Spleen (tissue), 7 donors: ENCODE data around the gene GATA3.

ENCODE experiments used
- POLR2A ChIP-seq, 3 donors: fragments of 450-650 bp; IDR thresholded peaks; one replicate each; pipeline ENCODE4 v1.5.1; 2017; ENCODE audit warnings: antibody characterized with exemption in 3 of 3, mild to moderate bottlenecking in 1 of 3
- POLR2AphosphoS5 ChIP-seq, 3 donors: sonication (generic); formaldehyde crosslinking; IDR thresholded peaks; one replicate each; pipeline ENCODE4 v1.5.1; 2017; ENCODE audit warnings: antibody characterized with exemption in 3 of 3
- TF ChIP-seq, protein P1 (sequence below), 11 experiments: fragments of 200-600 bp in 7 of 11; fragments of 450-650 bp in 4 of 11; sonication (generic) in 4 of 11; IDR thresholded peaks in 8 of 11; conservative IDR thresholded peaks in 3 of 11; 1 replicate in 7 of 11; 2 replicates in 4 of 11; pipeline versions ENCODE4 v1.4.0 to v1.8.0; 2016 to 2021; ENCODE audit warnings: antibody characterized with exemption in 11 of 11, inconsistent platforms in 4 of 11, mild to moderate bottlenecking in 1 of 11
- donor health status: DM: no; HTN: no; CAD: no; lungs with moderate emphysema.
- donor health status: DM: no; HTN: no; CAD: no.
- donor health status: DM: no; HTN: no; CAD: no.

DNA sequence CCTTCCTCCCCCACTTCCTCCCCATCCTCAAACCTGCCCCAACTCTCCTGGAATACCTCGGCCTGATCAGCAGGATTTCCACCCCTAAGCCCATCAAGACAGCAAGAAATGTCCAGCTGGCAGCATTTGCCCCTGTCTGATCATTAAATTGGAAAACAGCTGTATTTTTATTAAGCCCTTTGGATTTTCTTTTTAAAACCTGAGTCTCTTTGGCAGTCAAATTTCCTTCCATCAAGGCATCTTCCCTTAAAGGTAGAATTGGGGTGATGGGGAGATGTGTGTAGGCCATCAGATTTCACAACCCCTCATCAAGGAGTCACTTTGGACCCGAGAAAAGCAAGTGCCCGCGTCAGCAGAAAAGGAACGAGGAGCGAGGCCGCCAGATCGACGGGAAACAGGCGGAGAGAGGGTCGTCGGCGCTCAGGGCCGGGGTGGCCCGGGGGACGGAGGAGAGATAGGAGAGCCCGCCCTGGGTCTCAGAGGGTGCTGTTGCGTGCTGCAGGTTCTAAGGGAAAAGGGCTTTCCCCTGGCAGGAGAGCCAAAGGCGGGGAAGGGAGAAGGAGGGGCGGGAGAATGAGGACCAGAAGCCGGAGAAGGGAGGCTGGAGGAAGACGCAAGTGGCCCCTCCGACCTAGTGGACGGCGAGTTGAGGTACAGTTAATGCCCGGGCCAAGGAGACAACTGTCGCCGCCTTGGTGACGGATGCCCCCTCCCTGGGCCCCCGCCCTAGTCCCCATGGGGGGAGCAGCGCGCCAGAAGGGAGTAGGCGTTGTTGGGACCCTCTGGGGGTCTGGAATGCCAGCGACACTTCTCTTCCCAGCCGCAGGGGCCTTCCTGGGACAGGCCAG, 11.5 kb upstream of the GATA3 start:
- no peak for TF ChIP-seq POLR2A (IDR thresholded peaks at IDR 0.05)
- TF ChIP-seq, protein P1, sequence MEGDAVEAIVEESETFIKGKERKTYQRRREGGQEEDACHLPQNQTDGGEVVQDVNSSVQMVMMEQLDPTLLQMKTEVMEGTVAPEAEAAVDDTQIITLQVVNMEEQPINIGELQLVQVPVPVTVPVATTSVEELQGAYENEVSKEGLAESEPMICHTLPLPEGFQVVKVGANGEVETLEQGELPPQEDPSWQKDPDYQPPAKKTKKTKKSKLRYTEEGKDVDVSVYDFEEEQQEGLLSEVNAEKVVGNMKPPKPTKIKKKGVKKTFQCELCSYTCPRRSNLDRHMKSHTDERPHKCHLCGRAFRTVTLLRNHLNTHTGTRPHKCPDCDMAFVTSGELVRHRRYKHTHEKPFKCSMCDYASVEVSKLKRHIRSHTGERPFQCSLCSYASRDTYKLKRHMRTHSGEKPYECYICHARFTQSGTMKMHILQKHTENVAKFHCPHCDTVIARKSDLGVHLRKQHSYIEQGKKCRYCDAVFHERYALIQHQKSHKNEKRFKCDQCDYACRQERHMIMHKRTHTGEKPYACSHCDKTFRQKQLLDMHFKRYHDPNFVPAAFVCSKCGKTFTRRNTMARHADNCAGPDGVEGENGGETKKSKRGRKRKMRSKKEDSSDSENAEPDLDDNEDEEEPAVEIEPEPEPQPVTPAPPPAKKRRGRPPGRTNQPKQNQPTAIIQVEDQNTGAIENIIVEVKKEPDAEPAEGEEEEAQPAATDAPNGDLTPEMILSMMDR (IDR thresholded peaks at IDR 0.05 in 8 of 11, conservative IDR thresholded peaks at IDR 0.05 in 3 of 11): no peak
- TF ChIP-seq POLR2AphosphoS5 (IDR thresholded peaks at IDR 0.05): no peak
